Activated gamma-delta T cell (primary cell): ENCODE measurements around the gene CYP27B1.
A peak's percentile ranks its signal among the peaks of the same experiment; 100 is the strongest.
"Not testable (repeated sequence)": the region's sequence is repeated elsewhere in the genome, so short reads cannot be mapped to it uniquely, and the experiment has no call there.

Source experiments
- DNase-seq: peaks from one replicate; lab custom pipeline; 2025; lab: John Stamatoyannopoulos, UW

CYP27B1 gene

GRCh38 chr12:57783861-57784260 is 17.0 kb upstream of the CYP27B1 start:
- no peak for DNase-seq

DNA sequence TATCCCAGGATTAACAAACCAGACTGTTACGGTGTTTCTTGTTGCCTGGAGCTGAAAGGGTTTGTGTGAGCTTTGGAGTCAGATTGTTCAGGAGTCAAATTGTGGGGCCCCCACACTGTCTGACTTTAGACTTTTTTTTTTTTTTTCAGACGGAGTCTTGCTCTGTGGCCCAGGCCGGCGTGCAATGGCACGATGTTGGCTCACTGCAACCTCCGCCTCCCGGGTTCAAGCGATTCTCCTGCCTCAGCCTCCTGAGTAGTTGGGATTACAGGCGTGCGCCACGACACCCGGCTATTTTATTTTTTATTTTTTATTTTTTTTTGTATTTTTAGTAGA is 16.6 kb upstream of the CYP27B1 start:
- DNase-seq: no peak

GRCh38 chr12:57782608-57783465 is 16.0 kb upstream of the CYP27B1 start, which contains the start of gene TSFM:
Gene TSFM, plus strand, starts transcription at chr12:57782787. Its CDS starts 15 bp downstream, at chr12:57782802.
- DNase-seq: peak; percentile 84

GRCh38 chr12:57782243-57782607 is 15.3 kb upstream of the CYP27B1 start:
- no peak for DNase-seq

DNA sequence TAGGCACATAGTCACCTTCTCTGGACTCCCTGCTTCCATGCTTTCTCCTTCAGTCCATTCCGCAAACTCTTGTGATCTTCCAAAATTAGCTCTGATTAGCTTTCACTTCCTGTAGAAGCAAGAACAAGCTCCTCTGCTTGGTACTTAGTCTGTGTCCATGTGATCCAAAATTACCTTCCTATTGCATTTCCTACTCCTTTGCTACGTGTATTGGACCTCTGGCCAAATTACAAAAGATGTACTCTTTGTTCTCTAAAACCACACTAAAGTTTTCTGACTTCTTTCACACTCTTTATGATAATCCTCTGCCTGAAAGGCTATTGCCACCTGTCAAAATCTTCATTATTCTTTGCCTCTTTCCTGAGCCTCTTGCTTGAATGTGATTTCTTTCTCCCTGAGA is 14.9 kb upstream of the CYP27B1 start:
- no peak for DNase-seq

- DNase-seq: no peak
These were observed 14.4 kb upstream of the CYP27B1 start for GRCh38 chr12:57781244-57781643.

DNA sequence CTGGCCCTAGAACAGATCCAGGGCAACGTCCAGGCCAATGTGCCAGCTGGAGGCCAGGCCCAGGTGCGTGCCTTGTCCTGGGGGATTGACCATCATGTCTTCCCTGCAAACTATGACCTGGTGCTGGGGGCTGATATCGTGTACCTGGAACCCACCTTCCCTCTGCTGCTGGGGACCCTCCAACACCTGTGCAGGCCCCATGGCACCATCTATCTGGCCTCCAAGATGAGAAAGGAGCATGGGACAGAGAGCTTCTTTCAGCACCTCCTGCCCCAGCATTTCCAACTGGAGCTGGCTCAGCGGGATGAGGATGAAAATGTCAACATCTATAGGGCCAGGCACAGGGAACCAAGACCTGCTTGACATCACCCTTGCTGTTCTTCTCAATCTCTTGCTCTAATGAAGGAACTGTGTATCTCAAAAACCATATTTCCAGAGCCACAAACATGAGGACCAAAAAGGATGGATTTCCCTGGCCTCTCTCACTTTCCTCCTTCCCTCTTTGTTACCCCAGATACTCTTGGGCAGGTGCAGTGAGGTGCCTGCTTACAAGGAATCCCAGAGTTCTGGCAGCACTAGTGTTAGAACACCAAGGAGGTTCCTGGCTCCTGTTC is 13.5 kb upstream of the CYP27B1 start:
- DNase-seq: no peak

- no peak for DNase-seq
These were observed 12.9 kb upstream of the CYP27B1 start for GRCh38 chr12:57779736-57780135.

GRCh38 chr12:57777911-57778310 is 11.0 kb upstream of the CYP27B1 start:
- DNase-seq: no peak

- no peak for DNase-seq
These were observed 10.5 kb upstream of the CYP27B1 start for GRCh38 chr12:57777367-57777766.

DNA sequence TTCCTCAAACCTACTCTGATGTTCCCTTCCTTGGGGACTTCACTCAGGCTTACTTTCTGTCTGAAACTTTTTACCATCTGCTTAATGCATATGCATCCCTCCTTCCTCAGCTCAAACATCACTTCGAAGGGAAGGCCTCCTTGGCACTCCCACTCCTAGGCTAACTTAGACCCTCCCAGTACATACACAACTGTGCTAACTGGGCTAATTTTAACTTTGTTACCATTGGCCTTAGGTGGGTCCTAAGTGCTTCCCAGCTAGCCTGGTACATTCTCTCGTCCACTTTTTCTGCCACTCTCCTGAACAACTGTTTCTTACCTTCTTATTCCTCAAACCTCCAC is 9.3 kb upstream of the CYP27B1 start:
- no peak for DNase-seq

DNA sequence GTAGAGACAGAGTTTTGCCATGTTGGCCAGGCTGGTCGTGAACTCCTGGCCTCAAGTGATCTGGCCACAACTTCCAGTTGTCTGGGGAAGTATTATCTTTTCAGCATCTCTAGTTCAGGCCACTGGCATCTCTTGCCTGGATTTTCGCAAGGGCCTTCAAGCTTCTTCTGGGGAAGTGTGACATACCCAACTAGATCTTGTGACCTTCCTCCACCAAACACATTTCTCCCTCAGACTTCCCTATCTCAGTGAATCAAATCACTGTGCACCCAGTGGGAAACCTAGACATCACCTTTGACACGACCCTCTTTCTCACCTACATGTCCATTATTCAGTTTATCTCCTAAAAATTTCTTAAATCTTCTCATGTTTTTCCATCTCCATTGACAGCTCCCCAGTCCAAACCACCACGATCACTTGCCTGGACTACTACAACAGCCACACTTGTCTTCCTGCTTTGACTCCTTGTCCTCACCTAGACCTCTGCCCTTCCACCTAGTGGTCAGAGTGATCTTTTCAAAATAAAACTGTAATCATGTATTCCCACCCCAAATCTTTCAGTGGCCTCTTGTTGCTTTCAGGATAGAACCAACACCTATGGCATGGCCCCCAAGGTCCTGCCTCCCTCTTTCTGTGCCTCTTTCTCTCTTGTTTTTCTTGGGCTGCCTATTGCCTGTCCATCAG is 8.8 kb upstream of the CYP27B1 start:
- DNase-seq: no peak

DNA sequence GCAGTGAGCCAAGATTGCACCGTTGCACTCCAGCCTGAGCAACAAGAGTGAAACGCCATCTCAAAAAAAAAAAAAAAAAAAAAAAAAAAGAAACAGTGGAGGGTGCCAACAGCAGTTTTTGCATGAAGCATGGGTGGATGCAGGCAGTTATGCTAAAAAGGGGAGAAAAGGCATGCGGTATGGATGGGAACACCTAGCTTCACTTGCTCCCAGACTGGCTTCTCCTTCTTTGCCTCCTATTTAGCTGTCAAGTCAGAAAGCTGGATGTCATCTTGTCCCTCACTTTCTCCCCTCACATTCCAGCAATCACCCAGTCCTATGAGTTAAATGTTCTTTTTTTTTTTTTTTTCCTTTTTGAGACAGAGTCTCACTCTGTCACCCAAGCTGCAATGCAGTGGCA is 8.2 kb upstream of the CYP27B1 start:
- no peak for DNase-seq

DNA sequence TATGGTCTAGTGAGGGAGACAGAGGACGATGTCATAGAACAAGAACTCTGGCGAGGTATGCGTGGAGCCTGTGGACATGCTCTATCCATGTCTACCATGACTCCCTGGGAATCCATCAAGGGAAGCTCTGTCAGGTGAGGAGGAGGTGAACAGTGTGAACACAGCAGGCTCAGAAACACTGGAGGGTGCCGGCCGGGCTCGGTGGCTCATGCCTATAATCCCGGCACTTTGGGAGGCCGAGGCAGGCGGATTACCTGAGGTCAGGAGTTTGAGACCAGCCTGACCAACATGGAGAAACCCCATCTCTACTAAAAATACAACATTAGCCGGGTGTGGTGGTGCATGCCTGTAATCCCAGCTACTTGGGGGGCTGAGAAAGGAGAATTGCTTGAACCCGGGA is 7.8 kb upstream of the CYP27B1 start:
- not testable (repeated sequence) for DNase-seq

GRCh38 chr12:57772429-57773322 is 5.8 kb upstream of the CYP27B1 start, which contains the start of gene EEF1AKMT3:
Gene EEF1AKMT3, plus strand, starts transcription at chr12:57772614. Its CDS starts 111 bp downstream, at chr12:57772725.
- DNase-seq: peak; percentile 27

DNA sequence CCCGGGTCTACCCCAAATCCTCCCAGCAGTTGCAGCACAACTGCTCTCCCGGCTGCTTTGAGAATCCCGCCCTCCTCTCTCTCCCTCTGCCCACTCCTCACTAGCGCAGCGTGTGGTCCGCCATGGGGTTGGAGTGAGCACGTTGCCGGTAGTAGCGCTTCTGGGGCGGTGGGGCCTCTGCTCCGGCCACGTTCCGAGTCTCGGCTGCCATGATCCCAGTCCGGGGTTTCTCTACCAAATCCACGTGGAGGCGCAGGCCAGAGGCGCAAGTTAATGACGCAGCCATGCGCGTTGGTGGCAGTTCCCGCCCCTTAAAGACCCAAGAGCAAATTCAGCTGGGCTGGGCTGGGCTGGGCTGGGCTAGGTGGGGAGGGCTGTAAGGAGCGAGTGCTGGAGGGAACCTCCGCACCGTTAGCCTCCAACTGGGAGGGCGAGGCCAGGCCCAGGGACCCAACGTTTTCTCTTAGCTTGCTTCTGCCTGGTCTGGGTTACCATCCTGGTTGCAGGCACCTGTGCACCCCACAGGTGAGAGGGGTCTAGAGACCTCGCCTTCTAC is 5.1 kb upstream of the CYP27B1 start, which contains the start of gene METTL1:
Gene METTL1 (minus strand): TSS at position 233 of the 556 bp plus-strand sequence. CDS start 22 bp downstream, at position 211.
- DNase-seq: peak; percentile 74

DNA sequence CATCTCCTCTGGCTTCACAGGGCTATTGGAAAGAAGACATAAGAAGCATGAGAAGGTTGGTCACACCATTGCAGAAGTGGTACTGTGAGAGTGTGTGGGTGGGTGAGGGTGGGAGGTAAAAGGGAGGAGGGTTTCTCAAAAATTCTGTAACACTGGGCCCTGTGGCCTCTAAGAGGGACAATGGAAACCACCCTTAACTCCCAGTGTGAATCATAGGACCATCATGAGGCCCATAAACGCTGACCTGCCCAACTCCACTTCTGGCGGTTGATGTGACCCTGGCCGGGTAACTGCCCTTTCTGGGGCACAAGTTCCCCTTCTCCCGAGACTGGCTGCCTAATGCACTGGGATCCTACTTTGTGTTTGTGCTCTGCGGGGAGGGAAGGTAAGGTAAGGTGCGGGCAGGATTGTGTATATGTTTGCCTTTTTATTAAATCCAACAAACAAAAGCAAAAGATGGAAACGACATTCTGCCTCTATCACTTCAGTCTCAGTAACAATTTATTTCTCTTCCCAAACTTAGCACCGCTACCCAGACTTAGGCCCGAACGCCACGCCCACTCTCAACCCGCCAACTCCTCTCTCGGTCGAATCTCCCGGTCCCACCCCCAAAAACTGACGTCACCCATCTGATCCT is 4.5 kb upstream of the CYP27B1 start:
- DNase-seq: no peak

DNA sequence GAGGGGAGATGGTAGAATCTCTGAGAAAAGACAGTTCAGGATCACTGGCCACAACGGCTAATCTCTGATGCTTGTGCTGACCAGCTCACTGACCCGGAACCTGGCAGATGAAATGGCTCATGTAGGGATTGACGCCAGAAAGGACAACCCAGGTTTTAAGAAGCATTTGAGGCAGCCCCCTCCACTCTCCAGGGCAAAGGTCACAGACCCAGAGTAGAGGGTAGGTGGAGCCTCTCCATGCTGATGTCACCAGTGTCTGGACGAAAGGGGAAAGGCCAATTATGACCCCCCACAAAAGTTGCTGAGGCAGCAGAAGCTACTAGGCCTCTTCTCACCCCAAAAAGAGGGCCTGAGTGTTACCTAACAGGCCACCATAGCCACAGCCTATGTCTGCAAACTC is 3.9 kb upstream of the CYP27B1 start:
- DNase-seq: no peak

DNA sequence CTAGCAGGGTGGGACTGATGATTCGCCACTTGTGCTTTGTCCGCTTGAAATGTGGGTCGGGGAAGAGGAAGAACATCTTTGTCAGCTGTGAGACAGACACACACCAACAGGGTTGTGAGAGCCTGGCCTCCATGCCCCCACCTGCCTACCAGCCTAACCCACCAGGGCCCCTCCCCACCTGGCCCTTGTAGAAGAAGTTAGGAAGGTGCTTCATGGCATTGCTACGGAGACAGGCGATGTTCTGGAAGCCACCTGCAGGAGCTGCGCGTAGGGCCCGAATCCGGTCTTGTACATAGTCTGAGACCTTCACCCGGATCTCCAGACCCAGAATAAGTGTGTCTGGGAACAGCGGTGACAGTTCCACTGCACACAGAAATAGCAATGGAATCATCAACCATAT is 2.7 kb upstream of the CYP27B1 start:
- DNase-seq: no peak

GRCh38 chr12:57767876-57768275 is 998 bp upstream of the CYP27B1 start:
- no peak for DNase-seq

DNA sequence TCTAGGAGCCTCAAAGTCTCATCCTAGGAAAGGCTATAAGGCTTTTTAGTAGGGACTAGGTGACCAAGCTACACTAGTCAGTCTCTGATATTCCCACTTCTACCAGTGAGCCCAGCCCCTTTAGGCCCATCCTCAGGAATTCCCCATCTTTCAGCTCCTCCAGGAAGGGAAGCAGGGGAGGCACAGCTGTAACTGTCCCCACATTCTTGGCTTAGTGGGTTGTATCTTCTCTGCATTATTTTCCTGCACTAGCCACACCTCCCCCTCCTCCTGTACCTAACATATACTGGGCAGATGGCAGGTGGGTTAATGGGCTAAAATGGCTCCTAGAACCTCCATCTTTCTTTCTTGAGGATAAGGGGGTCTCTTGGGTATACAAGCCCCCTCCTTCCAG is 424 bp upstream of the CYP27B1 start:
- DNase-seq: no peak
